OCI-LY7 (cell line): ENCODE data around the gene MUL1. TPM values are rescaled to one million over a fixed set of nuclear protein-coding genes. Genes with fewer than 3 reads are reported as not detected.

Experiments used
- BruUV-seq: library from RNA; stranded (reverse); fragments of 400-500 nt; replicated peaks from 2 replicates; lab custom pipeline; 2021; lab: Mats Ljungman, UMichigan
- CTCF ChIA-PET: fragments of 300-600 bp; sonication (Branson Sonifier 250); formaldehyde crosslinking; loops from one replicate; lab custom pipeline; 2022; ENCODE audit warnings: antibody characterized with exemption; ENCODE audit not compliant: unreplicated experiment; lab: Charles Lee
- POLR2A ChIA-PET: fragments of 300-600 bp; sonication (Branson Sonifier 250); formaldehyde crosslinking; loops from one replicate; lab custom pipeline; 2022; ENCODE audit warnings: antibody characterized with exemption; lab: Charles Lee
- DNase-seq: peaks from one replicate; pipeline ENCODE4 v3.0.0-alpha.2; 2015; ENCODE audit warnings: low spot score
- H2AFZ ChIP-seq: fragments of 200-600 bp; sonication (generic), shearing (Covaris generic); 2 replicates; pipeline ENCODE4 v1.6.1; 2014; ENCODE audit warnings: mild to moderate bottlenecking, antibody characterized with exemption, low read length, moderate library complexity
- H3K27ac ChIP-seq: fragments of 200-600 bp; sonication (generic); 2 replicates; pipeline ENCODE4 v1.5.1; 2014; ENCODE audit warnings: mixed run types, low read depth, mild to moderate bottlenecking, moderate library complexity, low read length, inconsistent platforms; ENCODE audit not compliant: poor library complexity, severe bottlenecking
- H3K36me3 ChIP-seq: fragments of 200-600 bp; sonication (generic); 2 replicates; pipeline ENCODE4 v1.6.1; 2014; ENCODE audit warnings: mild to moderate bottlenecking, antibody characterized with exemption, low read length, moderate library complexity, mixed read lengths; ENCODE audit not compliant: insufficient read depth
- H3K4me1 ChIP-seq: fragments of 200-600 bp; sonication (generic); 2 replicates; pipeline ENCODE4 v1.5.1; 2014; ENCODE audit warnings: mild to moderate bottlenecking, low read length; ENCODE audit not compliant: insufficient read depth, poor library complexity, severe bottlenecking
- H3K4me2 ChIP-seq: fragments of 200-600 bp; sonication (generic); 2 replicates; pipeline ENCODE4 v1.6.1; 2014; ENCODE audit warnings: mild to moderate bottlenecking, low read length
- H3K4me3 ChIP-seq: fragments of 200-600 bp; sonication (generic); 2 replicates; pipeline ENCODE4 v1.5.1; 2014; ENCODE audit warnings: mild to moderate bottlenecking, low read depth, low read length; ENCODE audit not compliant: poor library complexity, severe bottlenecking
- H3K79me2 ChIP-seq: fragments of 200-600 bp; sonication (generic); 2 replicates; pipeline ENCODE4 v1.6.1; 2016; ENCODE audit warnings: low read depth, mild to moderate bottlenecking, low read length, moderate library complexity, mixed read lengths; ENCODE audit not compliant: insufficient read depth
- H3K9me2 ChIP-seq: fragments of 200-600 bp; sonication (generic); 2 replicates; pipeline ENCODE4 v1.6.1; 2016; ENCODE audit warnings: mild to moderate bottlenecking, low read length, mixed read lengths; ENCODE audit not compliant: insufficient read depth
- H3K9me3 ChIP-seq: fragments of 200-600 bp; sonication (generic); 2 replicates; pipeline ENCODE4 v1.6.1; 2014; ENCODE audit warnings: mild to moderate bottlenecking, mixed run types, low read length, mixed read lengths
- H4K20me1 ChIP-seq: fragments of 200-600 bp; sonication (generic); 2 replicates; pipeline ENCODE4 v1.6.1; 2014; ENCODE audit warnings: mild to moderate bottlenecking, antibody characterized with exemption, low read length, moderate library complexity, mixed read lengths; ENCODE audit not compliant: insufficient read depth
- CTCF ChIP-seq: fragments of 200-600 bp; sonication (generic); conservative IDR thresholded peaks from 2 replicates; pipeline ENCODE4 v1.5.1; 2014; ENCODE audit warnings: mild to moderate bottlenecking, antibody characterized with exemption, low read length, moderate library complexity, mixed read lengths
- EZH2phosphoT487 ChIP-seq: fragments of 200-600 bp; sonication (generic); IDR thresholded peaks from 2 replicates; pipeline ENCODE4 v1.6.1; 2018; ENCODE audit warnings: low read depth, borderline replicate concordance, mild to moderate bottlenecking, mixed run types, antibody characterized with exemption, low read length, moderate library complexity, mixed read lengths
- intact Hi-C: fragments of 100-400 bp; cut with micrococcal nuclease; formaldehyde crosslinking; loops from one replicate; pipeline ENCODE4 v1.10.0; 2022; ENCODE audit not compliant: unreplicated experiment
- total RNA-seq, 2 experiments: library from RNA; depleted of rRNA in 1 of 2; stranded (reverse); fragments of >200 nt in 1 of 2; shearing (Covaris generic) in 1 of 2; gene quantifications; 2 replicates each; pipeline ENCODE4 v1.2.3, GENCODE V29; 2014 to 2022

The MUL1 gene
- total RNA-seq, 2 experiments from 2014 or later = 16.3 to 25.2 TPM

- ChIA-PET CTCF (no interaction called here), POLR2A (interaction anchor here (0.6 kb wide), 1 partner anchor 1070 kb away, joined by 3 read pairs; no protein-coding TSS in a partner anchor)
- DNase-seq = no peak
- Histone ChIP-seq H3K9me3 (no peaks in the 10 kb centered on the region), H3K27ac (no peak overlapping the region), H3K79me2 (no peaks in the 10 kb centered on the region), H3K9me2 (no peaks in the 10 kb centered on the region), H3K4me3 (no peak overlapping the region), H4K20me1 (no peaks in the 10 kb centered on the region), H3K36me3 (no peaks in the 10 kb centered on the region), H2AFZ (no peak overlapping the region), H3K4me1 (peaks cover 18% of the 10 kb centered on the region), H3K4me2 (no peak overlapping the region)
- BruUV-seq = no TSS peak
- intact Hi-C loops = no loop called here
- TF ChIP-seq CTCF = peak; percentile 42
- no peak for TF ChIP-seq EZH2phosphoT487
Measured at GRCh38 chr1:20469406-20470076, 38.4 kb downstream of the MUL1 start.

GRCh38 chr1:20466273-20466672, 41.7 kb downstream of the MUL1 start:
- Histone ChIP-seq H3K36me3 (no peaks in the 10 kb centered on the region), H4K20me1 (no peaks in the 10 kb centered on the region), H3K79me2 (no peaks in the 10 kb centered on the region), H3K4me2 (no peak overlapping the region), H3K4me3 (no peak overlapping the region), H3K4me1 (peaks cover 18% of the 10 kb centered on the region), H3K9me3 (no peaks in the 10 kb centered on the region), H3K27ac (no peak overlapping the region), H3K9me2 (no peaks in the 10 kb centered on the region), H2AFZ (no peak overlapping the region)
- ChIA-PET CTCF (interaction anchor here (0.6 to 1.2 kb wide), 2 partner anchors 195 to 438 kb away, joined by 3 read pairs; partner anchors contain the start of gene DDOST), POLR2A (no interaction called here)
- no peak for DNase-seq
- intact Hi-C loops = no loop called here
- BruUV-seq = no TSS peak
- TF ChIP-seq CTCF (no peak), EZH2phosphoT487 (no peak)

GRCh38 chr1:20465187-20465586, 42.8 kb downstream of the MUL1 start:
- Histone ChIP-seq H4K20me1 (no peaks in the 10 kb centered on the region), H3K9me2 (no peaks in the 10 kb centered on the region), H3K4me3 (no peak overlapping the region), H2AFZ (no peak overlapping the region), H3K4me2 (peak overlapping the region; percentile 41), H3K4me1 (peaks cover 18% of the 10 kb centered on the region), H3K9me3 (no peaks in the 10 kb centered on the region), H3K36me3 (no peaks in the 10 kb centered on the region), H3K27ac (no peak overlapping the region), H3K79me2 (no peaks in the 10 kb centered on the region)
- ChIA-PET CTCF (interaction anchor here (0.5 to 1.2 kb wide), 2 partner anchors 107 to 196 kb away, joined by 3 read pairs; partner anchors contain the start of gene DDOST), POLR2A (interaction anchor here (0.5 to 0.6 kb wide), 2 partner anchors 229 to 526 kb away, joined by 3 read pairs; no protein-coding TSS in a partner anchor)
- BruUV-seq = no TSS peak
- intact Hi-C loops = no loop called here
- no peak for TF ChIP-seq EZH2phosphoT487
- TF ChIP-seq CTCF = no peak
- no peak for DNase-seq
